Fibroblast of lung (primary cell): ENCODE data around the gene CYB5A. TPM values are rescaled to one million over a fixed set of nuclear protein-coding genes. Genes with fewer than 3 reads are reported as not detected.

ENCODE experiments used
- DNase-seq, 2 donors: peaks; one replicate each; pipeline versions ENCODE4 v3.0.0 to v3.0.0-alpha.2; 2010; ENCODE audit warnings: low read depth in 2 of 2
- H2AFZ ChIP-seq: 2 replicates; pipeline ENCODE4 v1.5.1; 2012; ENCODE audit warnings: low read length, control low read depth, inconsistent platforms
- H3K27ac ChIP-seq: 2 replicates; pipeline ENCODE4 v1.5.1; 2011; ENCODE audit warnings: low read length, control low read depth; ENCODE audit not compliant: insufficient read depth
- H3K27me3 ChIP-seq: 2 replicates; pipeline ENCODE4 v1.5.1; 2011; ENCODE audit warnings: mild to moderate bottlenecking, low read length; ENCODE audit not compliant: control insufficient read depth, insufficient read depth
- H3K36me3 ChIP-seq: 2 replicates; pipeline ENCODE4 v1.5.1; 2011; ENCODE audit warnings: low read length; ENCODE audit not compliant: control insufficient read depth, insufficient read depth
- H3K4me1 ChIP-seq: 2 replicates; pipeline ENCODE4 v1.5.1; 2011; ENCODE audit warnings: low read length; ENCODE audit not compliant: control insufficient read depth, insufficient read depth; ENCODE audit errors: extremely low read depth
- H3K4me2 ChIP-seq: 2 replicates; pipeline ENCODE4 v1.5.1; 2011; ENCODE audit warnings: low read length, control low read depth; ENCODE audit not compliant: insufficient read depth; ENCODE audit errors: extremely low read depth
- H3K4me3 ChIP-seq, 4 experiments: fragments of 200-600 bp in 1 of 4; sonication (generic) in 1 of 4; replicated peaks in 1 of 4; 2 replicates each; pipeline ENCODE4 v1.5.1; 2011 to 2016; ENCODE audit warnings: low read length in 4 of 4, low read depth in 3 of 4, mild to moderate bottlenecking in 3 of 4, control low read depth in 2 of 4, inconsistent platforms in 1 of 4, mixed read lengths in 1 of 4; ENCODE audit not compliant: insufficient read depth in 1 of 4; ENCODE audit errors: control extremely low read depth in 1 of 4
- H3K79me2 ChIP-seq: 2 replicates; pipeline ENCODE4 v1.5.1; 2012; ENCODE audit warnings: mild to moderate bottlenecking, low read length, inconsistent platforms; ENCODE audit not compliant: control insufficient read depth, insufficient read depth
- H3K9ac ChIP-seq: 2 replicates; pipeline ENCODE4 v1.5.1; 2011; ENCODE audit warnings: mild to moderate bottlenecking, low read length, control low read depth; ENCODE audit not compliant: insufficient read depth
- H3K9me3 ChIP-seq: 2 replicates; pipeline ENCODE4 v1.5.1; 2012; ENCODE audit warnings: low read depth, low read length; ENCODE audit not compliant: control insufficient read depth, insufficient read depth
- H4K20me1 ChIP-seq: 2 replicates; pipeline ENCODE4 v1.5.1; 2011; ENCODE audit warnings: low read length; ENCODE audit not compliant: control insufficient read depth, insufficient read depth; ENCODE audit errors: extremely low read depth
- EZH2 ChIP-seq: IDR thresholded peaks from 2 replicates; pipeline ENCODE4 v1.5.1; 2012; ENCODE audit warnings: low read length, control low read depth, mild to moderate bottlenecking; ENCODE audit errors: missing control alignments
- polyA plus RNA-seq, 2 donors: library from polyadenylated mRNA; depleted of rRNA in 1 of 2; stranded (reverse) in 1 of 2; unstranded in 1 of 2; fragments of >200 nt; gene quantifications; 2 replicates each; pipeline ENCODE4 v1.2.1, GENCODE V29; 2011 to 2012; ENCODE audit warnings: missing spikeins in 1 of 2
- total RNA-seq: library from RNA; depleted of rRNA; stranded (reverse); fragments of >200 nt; gene quantifications from 2 replicates; pipeline ENCODE4 v1.2.1, GENCODE V29; 2014
- TF ChIP-seq, protein P1 (sequence below), 2 donors: IDR thresholded peaks in 1 of 2; conservative IDR thresholded peaks in 1 of 2; 1 replicate in 1 of 2; 2 replicates in 1 of 2; pipeline ENCODE4 v1.5.1; 2011 to 2012; ENCODE audit warnings: low read length in 2 of 2, control low read depth in 1 of 2, inconsistent platforms in 1 of 2, low read depth in 1 of 2, mild to moderate bottlenecking in 1 of 2

The CYB5A gene
- total and polyA plus RNA-seq, 2 donors (not counting 1 experiment from before 2014, with no cell fraction given) = 111 to 113 TPM

DNA sequence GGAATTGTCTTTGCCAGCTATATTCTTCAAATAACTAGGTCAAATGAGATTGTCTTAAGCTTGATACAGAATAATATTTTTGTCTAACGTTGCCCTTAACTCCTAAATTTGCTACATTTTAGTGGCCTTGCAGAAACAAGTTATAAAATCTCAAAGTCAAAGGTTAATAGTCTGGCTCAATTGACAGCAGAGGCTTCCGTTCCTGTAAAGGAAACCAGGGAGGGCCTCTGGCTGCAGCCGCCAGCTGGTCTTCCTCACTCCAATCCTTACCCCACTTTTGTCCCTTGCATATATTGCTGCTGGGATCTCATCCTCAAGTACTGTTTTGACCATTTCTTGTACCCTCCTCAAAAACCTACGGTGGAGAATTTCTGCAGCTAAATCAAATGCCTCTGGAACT lies 17.1 kb downstream of the CYB5A start:
- H3K27ac ChIP-seq = no peak overlapping the region
- no peak for TF ChIP-seq EZH2
- TF ChIP-seq, protein P1, sequence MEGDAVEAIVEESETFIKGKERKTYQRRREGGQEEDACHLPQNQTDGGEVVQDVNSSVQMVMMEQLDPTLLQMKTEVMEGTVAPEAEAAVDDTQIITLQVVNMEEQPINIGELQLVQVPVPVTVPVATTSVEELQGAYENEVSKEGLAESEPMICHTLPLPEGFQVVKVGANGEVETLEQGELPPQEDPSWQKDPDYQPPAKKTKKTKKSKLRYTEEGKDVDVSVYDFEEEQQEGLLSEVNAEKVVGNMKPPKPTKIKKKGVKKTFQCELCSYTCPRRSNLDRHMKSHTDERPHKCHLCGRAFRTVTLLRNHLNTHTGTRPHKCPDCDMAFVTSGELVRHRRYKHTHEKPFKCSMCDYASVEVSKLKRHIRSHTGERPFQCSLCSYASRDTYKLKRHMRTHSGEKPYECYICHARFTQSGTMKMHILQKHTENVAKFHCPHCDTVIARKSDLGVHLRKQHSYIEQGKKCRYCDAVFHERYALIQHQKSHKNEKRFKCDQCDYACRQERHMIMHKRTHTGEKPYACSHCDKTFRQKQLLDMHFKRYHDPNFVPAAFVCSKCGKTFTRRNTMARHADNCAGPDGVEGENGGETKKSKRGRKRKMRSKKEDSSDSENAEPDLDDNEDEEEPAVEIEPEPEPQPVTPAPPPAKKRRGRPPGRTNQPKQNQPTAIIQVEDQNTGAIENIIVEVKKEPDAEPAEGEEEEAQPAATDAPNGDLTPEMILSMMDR (conservative IDR thresholded peaks at IDR 0.05 in 1 of 2, IDR thresholded peaks at IDR 0.05 in 1 of 2; ENCODE audit: low read depth in 1 of 2, low read length in 2 of 2) = no peak
- H2AFZ ChIP-seq = no peak overlapping the region
- no peaks in the 10 kb centered on the region for H4K20me1 ChIP-seq
- no peak overlapping the region for H3K4me2 ChIP-seq
- H3K4me1 ChIP-seq = no peaks in the 10 kb centered on the region
- H3K36me3 ChIP-seq = no peaks in the 10 kb centered on the region
- H3K27me3 ChIP-seq = no peaks in the 10 kb centered on the region
- no peaks in the 10 kb centered on the region for H3K9me3 ChIP-seq
- H3K9ac ChIP-seq = no peak overlapping the region
- no peak for DNase-seq
- no peaks in the 10 kb centered on the region for H3K79me2 ChIP-seq
- H3K4me3 ChIP-seq = no peak overlapping the region

DNA sequence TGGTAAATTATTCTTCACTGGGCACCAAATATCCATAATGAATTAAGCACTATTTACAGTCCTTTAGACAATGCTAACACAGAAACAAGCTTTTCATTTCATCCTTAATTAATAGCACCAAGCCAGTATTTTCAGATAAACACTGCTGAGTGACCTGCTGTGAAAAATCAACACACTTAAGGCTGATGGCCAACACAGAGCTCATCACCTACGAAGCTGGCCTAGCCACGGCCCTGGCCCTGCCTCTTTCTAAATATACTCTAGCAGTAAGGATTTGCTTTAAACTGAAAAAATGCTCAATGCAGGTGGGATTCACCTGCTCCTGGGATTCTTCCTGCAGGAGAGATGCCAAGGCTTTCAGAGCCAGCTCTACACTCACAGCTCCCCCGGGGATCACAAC lies 18.4 kb downstream of the CYB5A start:
- Histone ChIP-seq H3K4me1 (no peaks in the 10 kb centered on the region), H3K4me2 (no peak overlapping the region), H2AFZ (no peak overlapping the region), H3K9me3 (no peaks in the 10 kb centered on the region), H3K27me3 (no peaks in the 10 kb centered on the region), H4K20me1 (no peaks in the 10 kb centered on the region), H3K4me3 (no peak overlapping the region), H3K79me2 (no peaks in the 10 kb centered on the region), H3K36me3 (no peaks in the 10 kb centered on the region), H3K9ac (no peak overlapping the region), H3K27ac (no peak overlapping the region)
- no peak for TF ChIP-seq EZH2
- TF ChIP-seq, protein P1 (conservative IDR thresholded peaks at IDR 0.05 in 1 of 2, IDR thresholded peaks at IDR 0.05 in 1 of 2; ENCODE audit: low read depth in 1 of 2, low read length in 2 of 2) = no peak
- no peak for DNase-seq

DNA sequence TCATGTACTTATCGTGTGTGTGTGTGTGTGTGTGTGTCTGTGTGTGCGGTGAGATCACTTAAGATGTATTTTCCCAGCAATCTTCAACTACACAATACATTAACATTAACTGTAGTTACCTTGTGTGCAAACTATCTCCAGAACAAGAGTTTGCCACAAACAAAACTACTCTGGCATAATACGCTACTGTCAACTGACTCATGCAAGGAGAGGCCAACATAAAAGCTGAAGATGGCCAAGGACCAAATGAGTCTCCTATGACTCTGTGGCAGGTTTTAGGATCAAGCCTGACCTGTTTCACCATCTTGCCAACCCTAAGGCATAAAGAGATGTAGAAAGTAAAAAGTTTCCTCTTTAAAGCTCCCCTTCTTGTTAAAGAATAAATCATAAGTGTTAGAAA lies 20.1 kb downstream of the CYB5A start:
- DNase-seq = no peak
- H3K4me1 ChIP-seq = no peaks in the 10 kb centered on the region
- no peak overlapping the region for H3K4me2 ChIP-seq
- TF ChIP-seq EZH2 = no peak
- no peaks in the 10 kb centered on the region for H3K36me3 ChIP-seq
- no peak overlapping the region for H3K9ac ChIP-seq
- H3K79me2 ChIP-seq = no peaks in the 10 kb centered on the region
- H3K27ac ChIP-seq = no peak overlapping the region
- H3K9me3 ChIP-seq = no peaks in the 10 kb centered on the region
- H2AFZ ChIP-seq = no peak overlapping the region
- no peaks in the 10 kb centered on the region for H4K20me1 ChIP-seq
- H3K27me3 ChIP-seq = no peaks in the 10 kb centered on the region
- H3K4me3 ChIP-seq = no peak overlapping the region
